Left kidney (tissue), 2 donors: ENCODE data around the gene TSNAX. TPM values are rescaled to one million over a fixed set of nuclear protein-coding genes. Genes with fewer than 3 reads are reported as not detected.
"Not testable (repeated sequence)": the region's sequence is repeated elsewhere in the genome, so short reads cannot be mapped to it uniquely, and the experiment has no call there.

Experiments used
- DNase-seq: peaks from one replicate; pipeline ENCODE4 v3.0.0-alpha.2; 2013
- polyA plus RNA-seq: library from polyadenylated mRNA; unstranded; fragments of 120-200 nt; gene quantifications from one replicate; pipeline ENCODE4 v1.2.1, GENCODE V29; 2013; ENCODE audit not compliant: insufficient read length

TSNAX gene
- polyA plus RNA-seq, 1 donor, result 65.5 TPM

DNA sequence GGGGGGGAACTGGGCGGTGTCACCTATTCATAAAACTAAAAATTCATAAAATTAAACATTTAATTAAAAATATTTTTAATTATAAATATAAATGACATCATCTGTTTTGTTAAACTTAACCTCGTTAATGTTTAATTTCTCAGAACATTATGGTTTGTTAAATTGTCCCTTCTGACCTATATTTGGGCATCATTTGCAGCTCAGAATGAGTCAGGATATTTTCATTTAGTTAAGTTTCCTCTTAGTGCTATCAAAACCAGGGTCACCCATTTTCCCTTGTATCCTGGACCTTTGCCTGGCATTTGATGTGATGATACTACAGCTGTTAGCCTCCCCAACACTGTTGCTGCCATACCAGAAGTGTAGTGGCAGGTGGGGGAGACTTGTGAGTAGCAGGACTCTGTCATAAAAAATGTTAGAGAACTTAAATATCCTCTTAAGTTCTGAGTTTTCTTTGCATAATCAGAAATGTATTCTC, 30.3 kb downstream of the TSNAX start:
- DNase-seq, result no peak

GRCh38 chr1:231561647-231562383, 33.3 kb downstream of the TSNAX start:
- DNase-seq, result no peak

- no peak for DNase-seq
These were observed 34.8 kb downstream of the TSNAX start for GRCh38 chr1:231563247-231563646.

GRCh38 chr1:231564373-231564772, 35.9 kb downstream of the TSNAX start:
- no peak for DNase-seq

- no peak for DNase-seq
These were observed 38.0 kb downstream of the TSNAX start for GRCh38 chr1:231566496-231566895.

DNA sequence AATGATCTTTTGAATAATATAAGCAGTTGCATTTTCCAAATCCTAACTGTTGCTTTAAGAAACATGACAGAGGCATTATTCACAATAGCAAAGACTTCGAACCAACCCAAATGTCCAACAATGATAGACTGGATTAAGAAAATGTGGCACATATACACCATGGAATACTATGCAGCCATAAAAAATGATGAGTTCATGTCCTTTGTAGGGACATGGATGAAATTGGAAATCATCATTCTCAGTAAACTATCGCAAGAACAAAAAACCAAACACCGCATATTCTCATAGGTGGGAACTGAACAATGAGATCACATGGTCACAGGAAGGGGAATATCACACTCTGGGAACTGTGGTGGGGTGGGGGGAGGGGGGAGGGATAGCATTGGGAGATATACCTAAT, 41.8 kb downstream of the TSNAX start:
- not testable (repeated sequence) for DNase-seq

DNA sequence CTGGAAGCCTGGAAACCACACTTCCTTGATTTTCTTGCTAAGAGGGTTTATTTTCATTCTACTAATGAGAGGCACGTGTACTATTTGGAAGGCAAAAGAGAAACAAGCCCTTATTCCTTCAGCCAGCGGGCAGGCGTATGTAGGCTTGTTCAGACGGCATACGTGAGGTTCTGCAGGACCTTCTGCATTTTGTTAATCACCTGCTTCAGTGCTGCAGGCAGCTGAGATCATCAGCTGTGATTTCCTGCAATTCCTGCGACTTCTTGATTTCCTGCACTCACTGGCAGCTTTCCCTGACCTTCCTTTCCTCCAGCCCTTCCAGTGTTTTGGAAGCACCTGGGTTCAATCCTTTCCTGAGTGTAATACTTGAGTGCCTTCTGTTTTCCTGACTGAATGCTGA, 43.4 kb downstream of the TSNAX start:
- no peak for DNase-seq

- DNase-seq, result no peak
These were observed 47.0 kb downstream of the TSNAX start for GRCh38 chr1:231575472-231575871.

GRCh38 chr1:231576804-231577718, 48.6 kb downstream of the TSNAX start:
- no peak for DNase-seq

GRCh38 chr1:231580874-231581273, 52.4 kb downstream of the TSNAX start:
- no peak for DNase-seq

DNA sequence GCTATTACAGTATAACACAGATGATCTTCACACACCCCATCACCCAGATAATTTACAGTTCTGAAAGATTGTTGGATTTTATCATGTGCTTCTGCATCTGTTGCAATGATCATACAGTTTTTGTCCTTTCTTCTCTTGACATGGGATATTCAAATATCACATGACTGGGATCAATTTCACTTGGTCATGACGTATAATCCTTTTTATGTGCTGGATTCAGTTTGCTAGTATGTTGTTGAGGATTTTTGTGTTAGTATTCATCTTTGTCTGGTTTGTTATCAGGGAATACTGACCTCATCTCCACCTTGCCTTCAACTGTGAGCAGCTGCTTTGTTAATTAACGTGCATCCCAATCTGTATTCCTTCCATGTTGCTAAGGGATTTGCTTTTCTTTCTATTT, 53.4 kb downstream of the TSNAX start:
- no peak for DNase-seq

GRCh38 chr1:231583376-231583775, 54.9 kb downstream of the TSNAX start:
- no peak for DNase-seq

DNA sequence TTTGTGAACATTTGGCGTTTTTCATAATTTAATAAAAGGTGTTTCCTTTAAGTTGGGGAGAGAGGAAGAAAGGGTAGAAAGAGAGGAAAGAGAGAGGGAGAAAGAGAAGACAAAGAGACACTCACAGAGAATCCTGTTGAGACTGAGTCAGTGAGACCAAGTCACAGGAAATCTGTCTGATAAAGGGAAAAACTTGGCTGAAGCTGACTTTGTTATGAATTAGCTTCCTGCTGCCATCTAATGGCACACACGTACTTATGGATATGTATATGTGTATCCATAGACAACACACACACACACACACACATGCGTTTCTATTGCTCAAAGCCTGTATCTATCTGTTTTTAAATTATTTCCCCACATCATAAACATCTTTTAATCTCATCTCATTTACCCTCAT, 55.6 kb downstream of the TSNAX start:
- no peak for DNase-seq

GRCh38 chr1:231584921-231585320, 56.5 kb downstream of the TSNAX start:
- no peak for DNase-seq

DNA sequence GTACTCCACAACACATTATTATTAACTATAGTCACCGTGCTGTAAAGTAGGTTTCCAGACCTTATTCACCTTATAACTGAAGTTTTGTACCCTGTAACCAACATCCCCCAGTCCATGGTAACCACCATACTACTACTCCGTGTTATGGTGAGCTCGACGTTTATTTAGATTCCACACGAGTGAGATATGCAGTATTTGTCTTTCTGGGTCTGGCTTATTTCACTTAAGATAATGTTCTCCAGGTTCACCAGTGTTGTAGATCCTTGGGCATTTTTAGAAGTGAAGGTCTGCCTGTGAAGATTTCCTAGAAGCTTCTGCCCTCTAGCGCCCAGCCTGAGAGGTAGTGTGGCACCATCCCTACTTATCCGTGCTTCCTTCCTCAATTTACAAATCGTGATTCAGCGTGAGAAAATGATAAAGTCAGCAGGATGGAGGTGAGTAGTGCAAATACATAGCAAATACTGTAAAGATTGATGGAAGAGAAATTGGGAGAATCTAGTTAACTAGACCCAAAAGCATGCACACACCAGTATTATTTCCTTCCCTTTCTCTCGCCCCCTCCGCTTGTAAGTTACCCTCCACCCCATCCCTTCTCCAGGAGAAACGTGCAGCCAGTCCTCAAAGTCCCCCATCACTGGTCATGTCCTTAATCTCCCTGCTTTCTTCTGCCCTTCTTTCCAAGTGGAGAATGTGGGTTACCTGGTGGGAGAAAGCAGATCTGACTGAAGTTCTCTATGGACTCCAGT, 62.2 kb downstream of the TSNAX start:
- no peak for DNase-seq

DNA sequence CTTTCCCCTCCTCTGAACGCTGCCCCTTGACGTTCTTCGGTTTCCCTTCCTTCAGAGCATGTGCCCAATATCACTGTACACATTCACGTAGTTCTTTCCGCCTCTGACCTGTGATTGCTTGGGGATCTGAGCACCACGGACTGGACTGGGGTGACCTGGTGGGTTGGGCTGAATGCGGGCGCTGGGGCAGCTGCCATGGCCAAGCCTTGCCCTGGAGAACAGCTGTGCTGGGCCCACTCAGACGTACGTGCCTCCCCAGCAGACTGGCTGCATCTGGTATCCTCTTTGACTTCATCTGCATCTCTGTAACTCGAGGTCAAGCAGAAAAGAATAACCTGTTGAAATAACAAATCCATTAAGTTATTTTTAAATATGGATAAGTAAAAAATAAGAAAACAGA, 63.0 kb downstream of the TSNAX start:
- DNase-seq, result no peak

DNA sequence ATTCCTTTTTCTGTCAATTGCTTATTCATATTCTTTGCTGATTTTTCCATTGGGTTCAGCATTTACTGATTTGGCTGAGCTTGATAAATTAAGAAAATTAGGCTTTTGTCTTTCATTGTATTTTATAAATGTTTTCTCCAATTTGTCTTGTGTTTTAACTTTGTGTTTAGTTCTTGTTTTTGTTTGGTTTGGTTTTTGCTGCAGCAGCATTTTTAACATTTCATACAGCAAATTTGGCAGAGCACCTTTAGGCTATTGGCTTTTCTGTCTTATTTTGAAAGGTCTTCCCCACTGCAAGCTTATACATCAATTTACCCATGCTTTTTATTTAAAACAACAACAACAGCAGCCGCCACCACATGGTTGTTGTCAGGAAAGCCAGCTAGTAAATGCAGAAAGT, 64.3 kb downstream of the TSNAX start:
- no peak for DNase-seq

- DNase-seq, result not testable (repeated sequence)
These were observed 64.8 kb downstream of the TSNAX start for GRCh38 chr1:231593264-231593663.

GRCh38 chr1:231594123-231594522, 65.7 kb downstream of the TSNAX start:
- DNase-seq, result no peak

DNA sequence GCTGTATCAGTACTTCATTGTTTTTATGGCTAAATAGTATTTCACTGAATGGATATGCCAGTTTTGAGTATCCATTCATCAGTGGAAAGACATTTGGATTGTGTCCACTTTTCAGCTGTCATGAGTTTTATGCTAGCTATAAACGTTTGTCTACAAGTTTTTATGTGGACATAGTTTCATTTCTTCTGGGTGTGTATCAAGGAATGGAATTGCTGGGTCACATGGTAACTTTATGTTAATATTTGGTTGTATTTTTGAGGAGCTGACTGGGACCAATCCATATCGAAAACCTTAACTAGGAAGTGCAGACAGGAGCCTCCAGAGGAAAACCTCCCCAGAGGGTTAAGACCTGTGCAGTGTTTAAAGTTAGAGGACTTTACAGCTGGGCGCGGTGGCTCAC, 66.3 kb downstream of the TSNAX start:
- DNase-seq, result no peak

DNA sequence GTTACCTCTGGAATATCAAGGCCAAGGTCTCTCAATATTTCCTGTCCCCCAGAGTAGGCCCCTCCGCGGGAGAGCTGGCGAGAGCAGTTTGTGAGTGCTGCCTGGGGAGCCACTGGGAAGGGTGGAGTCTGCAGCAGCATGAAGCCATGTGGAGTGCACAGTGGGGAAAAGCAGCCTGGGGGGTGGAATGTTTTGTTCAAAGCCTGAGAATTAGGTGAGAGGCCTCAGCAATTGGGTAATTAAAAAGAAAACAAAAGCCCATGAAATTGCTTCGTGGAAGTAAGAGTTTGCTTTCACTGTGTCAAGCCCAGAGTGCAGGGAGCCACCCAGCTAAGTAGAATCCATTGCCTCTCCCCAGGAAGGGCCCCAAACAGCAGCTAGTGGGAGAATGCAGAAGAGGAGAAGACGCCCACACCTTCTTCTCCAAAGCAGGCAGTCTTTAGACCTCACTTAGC, 67.9 kb downstream of the TSNAX start:
- DNase-seq, result no peak

GRCh38 chr1:231597971-231598370, 69.5 kb downstream of the TSNAX start:
- no peak for DNase-seq
